Stimulated activated CD8-positive, alpha-beta memory T cell treated with anti-CD3 and anti-CD28 coated beads, Interleukin-15, amount 100 ng/mL, for 4 hours (primary cell): ENCODE data around the gene FTO.

Source experiments
- DNase-seq, 2 donors: peaks; one replicate each; pipeline ENCODE4 v3.0.0-alpha.2; 2020; ENCODE audit warnings: low read depth in 2 of 2

Gene FTO

GRCh38 chr16:53782148-53782547 is 78.2 kb downstream of the FTO start:
- no peak for DNase-seq

DNA sequence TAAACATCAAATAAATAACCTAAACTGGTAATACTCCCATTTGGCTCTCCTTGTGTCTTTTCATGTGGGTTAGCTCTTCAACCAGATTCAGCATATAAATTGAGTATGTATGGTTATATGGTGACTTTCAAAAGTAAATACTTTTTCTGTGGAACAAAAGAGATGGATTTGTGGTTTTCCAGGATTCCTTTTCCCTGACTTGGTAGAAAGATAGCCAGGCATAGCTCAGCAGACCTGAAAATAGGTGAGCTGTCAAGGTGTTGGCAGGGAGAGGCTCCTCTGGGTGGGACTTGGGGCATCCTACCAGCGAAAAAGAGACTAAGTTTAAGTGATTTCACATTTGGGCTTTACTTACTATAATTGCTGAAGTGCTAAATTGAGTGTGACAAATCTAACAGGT is 80.3 kb downstream of the FTO start:
- no peak for DNase-seq

DNA sequence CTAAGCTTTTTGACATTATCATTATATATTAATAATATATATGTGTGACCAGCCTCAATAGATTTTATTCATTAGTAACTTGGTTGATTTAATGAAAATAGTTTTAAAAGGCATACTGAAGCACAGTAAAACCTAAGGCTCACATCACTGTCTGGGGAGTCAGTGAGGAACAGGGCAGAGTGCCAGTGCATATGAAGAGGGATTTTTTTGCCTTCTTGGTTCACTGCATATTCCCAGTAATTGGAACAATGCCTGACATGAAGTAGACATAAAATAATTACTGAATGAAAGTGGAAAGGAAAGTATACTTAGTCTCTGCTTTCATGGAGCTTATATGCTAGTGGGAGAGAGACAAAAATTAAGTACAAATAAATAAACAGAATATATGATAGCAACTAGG is 81.1 kb downstream of the FTO start:
- DNase-seq = no peak

- no peak for DNase-seq
Measured at GRCh38 chr16:53785916-53786315, 82.0 kb downstream of the FTO start.

DNA sequence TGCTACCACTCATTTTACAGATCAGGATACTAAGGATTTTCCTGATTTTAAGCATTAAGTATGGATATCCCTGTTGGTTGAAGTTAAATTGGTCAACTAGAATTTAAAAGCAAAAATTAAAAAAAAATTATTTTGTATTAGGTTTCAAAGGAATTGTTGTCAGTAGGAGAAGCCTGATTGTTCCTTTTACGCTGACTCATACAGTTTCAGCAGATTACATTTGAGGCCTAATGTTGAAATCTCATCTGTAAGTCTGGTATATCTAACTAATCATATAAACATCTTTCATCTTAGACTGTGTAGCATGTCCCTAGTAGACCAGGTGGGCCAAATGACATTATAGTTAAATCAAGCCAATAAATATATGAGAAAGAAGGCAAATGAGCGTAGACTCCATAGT is 83.5 kb downstream of the FTO start:
- DNase-seq = no peak

DNA sequence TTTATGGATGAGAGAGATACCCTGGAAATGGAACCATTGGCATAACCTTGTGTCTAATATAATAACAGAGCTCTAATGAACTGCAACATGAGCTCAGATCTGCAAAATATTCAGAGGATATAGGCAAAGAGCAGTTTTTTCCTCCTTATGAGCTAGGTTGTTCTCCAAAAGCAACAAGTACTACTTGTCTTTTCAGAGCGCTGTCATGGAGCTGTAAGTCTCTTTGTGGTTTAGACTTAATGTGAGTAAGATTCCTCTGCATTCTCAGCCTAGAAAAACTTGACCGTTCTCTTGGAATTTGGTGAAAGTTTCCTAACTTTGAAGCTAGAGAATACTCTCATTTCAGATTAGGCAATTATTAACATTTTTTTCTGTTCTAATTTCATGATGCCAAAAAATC is 85.2 kb downstream of the FTO start:
- no peak for DNase-seq

GRCh38 chr16:53792161-53792951 is 88.4 kb downstream of the FTO start:
- DNase-seq = no peak

GRCh38 chr16:53803451-53803850 is 99.5 kb downstream of the FTO start:
- DNase-seq = no peak

DNA sequence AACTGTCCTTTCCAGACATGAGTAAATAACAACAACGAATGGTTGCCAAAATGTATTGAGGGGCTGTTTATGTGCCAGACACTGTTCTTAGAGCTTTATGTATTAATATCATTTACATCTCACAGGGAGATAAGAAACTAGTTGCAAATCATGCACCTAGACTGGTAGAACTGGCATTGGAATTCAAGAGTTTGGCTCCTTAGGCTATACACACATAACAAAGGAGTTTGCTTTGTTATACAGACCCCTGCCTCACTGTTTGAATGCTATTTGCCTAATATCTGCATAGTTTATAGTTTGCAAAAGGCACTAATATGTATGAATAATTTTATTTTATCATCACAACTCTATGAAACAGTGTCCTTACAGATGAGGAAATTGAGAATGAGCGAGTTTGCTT is 100.0 kb downstream of the FTO start:
- DNase-seq = no peak

DNA sequence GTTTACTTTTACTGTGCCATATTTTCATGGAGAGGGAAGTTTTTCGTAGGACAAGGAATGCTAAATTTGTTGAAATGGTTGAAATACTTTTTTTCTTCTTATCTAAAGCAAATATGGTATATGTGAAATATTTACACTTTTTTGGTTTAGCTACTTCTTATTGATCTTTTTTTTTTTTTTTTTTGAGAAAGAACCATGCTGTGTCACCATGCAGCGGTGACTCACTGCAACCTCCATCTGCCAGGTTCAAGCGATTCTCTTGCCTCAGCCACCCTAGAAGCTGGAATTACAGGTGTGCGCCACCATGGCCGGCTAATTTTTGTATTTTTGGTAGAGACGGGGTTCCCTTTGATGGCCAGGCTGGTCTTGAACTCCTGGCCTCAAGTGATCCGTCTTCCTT is 100.5 kb downstream of the FTO start:
- no peak for DNase-seq

DNA sequence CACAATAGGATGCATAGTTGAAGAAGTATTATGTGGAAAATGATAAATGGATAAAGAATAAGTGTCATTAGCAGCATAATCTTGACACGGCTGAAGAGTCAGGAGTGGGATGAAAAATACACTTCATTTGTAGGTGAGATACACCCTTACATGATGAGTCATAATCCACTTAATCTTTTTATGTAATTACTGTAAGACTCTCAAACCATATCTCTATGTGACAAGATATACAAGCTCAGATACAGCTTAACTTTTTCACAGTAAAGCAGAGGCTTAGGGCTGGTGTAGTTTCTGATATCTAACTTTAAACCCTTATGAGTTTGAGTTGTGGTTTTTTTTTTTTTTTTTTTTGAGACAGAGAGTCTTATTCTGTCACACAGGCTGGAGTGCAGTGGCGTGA is 101.2 kb downstream of the FTO start:
- no peak for DNase-seq

DNA sequence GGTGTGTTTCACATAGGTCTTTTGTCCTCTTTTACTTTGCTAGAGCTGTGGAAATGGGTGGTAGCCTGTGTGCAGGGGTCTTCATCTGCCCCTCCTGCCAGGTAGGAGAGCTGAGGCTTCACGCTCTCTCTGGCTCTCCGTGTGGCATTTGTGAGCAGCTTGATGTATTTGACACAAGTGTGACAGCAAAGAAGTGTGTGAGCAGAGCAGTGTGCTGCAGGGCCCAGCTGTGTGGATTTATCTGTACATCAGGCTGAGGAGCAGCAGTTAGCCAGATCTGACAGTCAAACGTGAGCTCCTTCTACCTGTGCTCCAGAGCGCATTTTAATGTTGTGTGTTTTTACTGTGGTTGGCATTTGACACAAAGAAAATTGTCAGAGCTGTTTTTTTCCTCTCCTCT is 101.8 kb downstream of the FTO start:
- no peak for DNase-seq

- DNase-seq = no peak
Measured at GRCh38 chr16:53809088-53809932, 105.4 kb downstream of the FTO start.

GRCh38 chr16:53812914-53813313 is 109.0 kb downstream of the FTO start:
- no peak for DNase-seq

DNA sequence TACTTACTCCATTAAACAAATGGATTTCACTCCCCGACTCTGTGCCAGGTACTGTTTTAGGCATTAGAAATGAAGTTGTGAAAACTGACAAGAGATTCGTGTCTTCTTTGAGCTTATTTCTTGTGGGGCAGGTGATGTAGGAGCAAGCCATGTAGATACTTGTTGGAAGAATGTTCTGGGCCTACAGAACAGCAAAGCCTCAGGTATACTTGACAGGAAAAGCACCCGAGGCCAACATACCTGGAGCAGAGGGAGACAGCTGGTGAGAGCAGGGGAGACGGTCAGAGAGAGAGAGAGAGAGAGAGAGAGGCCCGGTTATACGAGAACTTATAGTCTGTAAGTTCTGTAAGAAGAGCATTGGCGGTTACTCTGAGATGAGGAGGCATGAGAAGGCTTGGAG is 110.8 kb downstream of the FTO start:
- no peak for DNase-seq

DNA sequence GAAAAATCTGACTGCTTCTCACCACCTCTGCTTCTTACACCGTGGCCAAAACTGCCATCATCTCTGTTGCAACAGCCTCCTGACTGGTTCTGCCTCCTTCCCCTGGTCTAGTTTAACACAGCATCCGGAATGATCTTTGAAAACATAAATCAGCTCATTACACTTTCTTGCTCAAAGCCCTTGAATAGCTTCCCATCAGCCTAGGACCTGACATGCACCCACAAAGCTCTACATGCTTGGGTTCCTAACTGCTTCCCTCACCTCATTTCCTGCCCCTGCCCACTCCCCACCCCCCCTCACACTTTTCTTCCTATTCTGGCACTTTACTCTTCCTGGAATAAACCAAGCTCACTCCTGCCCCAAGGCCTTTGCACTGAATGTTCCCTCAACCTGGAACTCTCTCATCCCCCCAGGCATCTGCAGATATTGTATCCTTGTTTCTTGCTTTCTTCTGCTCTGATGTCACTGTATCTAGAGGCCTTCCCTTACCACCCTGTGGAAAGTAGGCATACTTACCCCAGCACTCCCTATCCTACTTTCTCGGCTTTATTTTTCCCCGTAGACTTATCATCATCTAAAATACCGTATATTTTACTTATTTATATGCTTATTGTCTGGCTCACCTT is 112.4 kb downstream of the FTO start:
- DNase-seq = no peak

DNA sequence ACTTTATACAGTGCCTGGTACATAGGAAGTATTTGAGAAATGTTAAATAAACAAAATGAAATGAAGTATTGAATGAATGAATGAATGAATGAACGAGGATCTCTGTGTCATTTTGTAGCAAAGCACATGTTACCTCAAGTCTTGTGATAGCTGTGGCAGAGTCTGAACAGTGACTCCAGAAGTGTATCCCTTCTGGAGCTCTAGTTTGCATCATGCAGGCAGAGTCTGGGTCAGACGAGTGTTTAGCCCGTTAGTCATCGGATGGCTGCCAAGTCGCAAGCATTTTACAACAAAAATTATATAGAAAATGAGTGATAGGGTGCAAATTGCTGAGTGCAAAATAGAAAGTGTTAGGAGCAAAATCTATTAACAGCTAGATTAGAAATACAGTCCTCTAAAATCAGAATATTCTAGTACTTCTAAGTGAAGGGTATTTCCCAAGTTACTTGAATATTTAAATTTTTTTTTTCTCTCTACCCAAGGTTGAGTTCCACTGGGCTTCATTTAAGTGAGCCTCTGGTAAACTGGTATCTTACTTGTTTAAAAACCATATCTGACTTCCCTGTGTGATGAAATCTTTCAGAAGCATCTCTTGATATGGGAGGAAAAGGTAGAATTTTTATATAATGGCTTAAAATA is 113.3 kb downstream of the FTO start:
- no peak for DNase-seq

DNA sequence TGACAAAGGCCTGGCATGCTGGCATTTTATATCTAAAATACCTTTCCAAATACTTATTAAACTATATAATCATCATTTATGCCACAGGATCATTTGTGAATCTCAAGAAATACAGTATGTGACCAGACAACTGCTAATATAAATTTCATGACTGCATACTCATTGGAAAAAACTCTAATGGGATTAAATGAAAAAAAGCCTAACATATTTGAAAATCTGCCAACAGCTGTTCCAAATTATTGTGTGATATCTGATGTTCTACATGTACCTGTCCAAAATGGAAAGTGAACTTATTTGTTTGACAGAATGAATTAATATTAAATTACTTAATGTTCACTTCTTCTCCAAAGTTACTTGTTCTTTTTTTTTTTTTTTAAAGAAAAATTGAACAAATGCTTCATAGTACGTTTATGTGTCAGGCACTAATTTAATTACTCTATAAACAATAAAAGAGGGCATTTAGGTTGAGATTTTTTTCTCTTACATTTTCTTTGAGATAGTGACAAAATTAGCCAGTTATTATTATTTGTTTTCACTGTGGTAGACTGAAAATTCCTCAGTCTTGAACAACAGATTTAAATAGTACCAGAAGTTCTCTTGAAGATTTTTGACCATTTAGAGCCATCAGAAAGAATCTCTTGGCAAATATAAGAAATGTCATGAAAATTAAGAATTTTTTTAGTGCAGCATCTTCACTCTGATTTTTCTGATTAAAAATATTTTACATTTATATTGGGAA is 114.0 kb downstream of the FTO start:
- DNase-seq = no peak

GRCh38 chr16:53821487-53821886 is 117.5 kb downstream of the FTO start:
- no peak for DNase-seq

DNA sequence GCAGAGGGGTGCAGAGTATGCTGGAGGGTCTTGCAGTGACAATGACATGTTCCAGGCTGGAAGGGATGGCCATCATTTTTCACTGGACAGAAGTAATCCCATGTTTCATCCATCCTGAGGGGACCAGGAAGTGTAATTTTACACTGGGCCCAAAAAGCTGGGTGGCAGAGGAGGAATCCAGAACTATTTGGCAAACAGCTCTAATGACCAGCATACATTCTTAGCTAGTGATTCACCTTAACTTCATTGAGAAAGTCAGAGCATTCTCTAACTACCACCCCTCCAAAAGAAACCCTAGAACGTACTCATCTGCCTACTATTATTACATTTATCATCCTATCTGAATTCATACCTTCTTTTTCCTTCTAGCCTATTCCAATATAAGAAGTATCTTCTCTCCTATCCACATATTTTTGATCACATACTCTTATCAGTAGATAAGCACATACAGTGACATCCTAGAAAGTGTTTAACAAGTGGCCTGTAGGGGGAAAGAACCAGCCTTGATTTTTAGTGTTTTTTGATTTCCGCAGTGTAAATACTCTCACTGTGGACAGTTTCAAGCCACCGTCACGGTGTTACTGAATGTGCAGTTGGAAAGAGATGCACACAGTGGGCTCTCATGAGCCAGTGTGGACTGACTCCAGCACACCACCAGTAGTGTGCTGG is 118.1 kb downstream of the FTO start:
- no peak for DNase-seq

GRCh38 chr16:53822936-53823529 is 119.1 kb downstream of the FTO start:
- DNase-seq = no peak
